ENCODE results near the gene JPH3. TPM values are rescaled to one million over a fixed set of nuclear protein-coding genes. Genes with fewer than 3 reads are reported as not detected.

JPH3 gene
- total and polyA plus RNA-seq, 2 donors, result 0.53 to 0.95 TPM

DNA sequence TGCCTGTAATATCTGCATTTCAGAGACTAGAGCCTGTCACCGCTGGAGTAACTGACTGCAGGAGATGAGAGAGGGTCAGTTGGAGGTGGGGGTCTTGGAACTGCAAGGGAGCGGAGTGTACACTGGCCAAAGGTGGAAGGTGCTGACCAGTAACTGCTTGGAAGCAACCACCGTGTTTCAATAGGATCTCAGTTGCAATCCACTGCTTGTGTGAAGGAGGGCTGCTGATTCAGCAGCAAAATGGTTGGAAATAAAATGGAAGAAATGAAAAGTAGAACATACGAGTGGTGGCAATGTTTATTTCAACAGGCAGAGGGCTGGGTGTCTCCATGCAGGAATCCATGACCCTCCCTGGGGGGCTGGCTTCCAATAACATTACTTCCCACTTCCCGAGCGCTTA, 2.1 kb upstream of the JPH3 start:
- Histone ChIP-seq H3K4me1 (ENCODE audit: insufficient read depth) (peaks cover 2% of the 10 kb centered on the region), H3K27ac (ENCODE audit: low read depth) (no peak overlapping the region), H3K4me3 (ENCODE audit: low read depth, low read length) (no peak overlapping the region), H3K36me3 (ENCODE audit: insufficient read depth) (no peaks in the 10 kb centered on the region)
- WGBS, result 68% methylated on average over 6 of the region's 6 CpGs
- DNase-seq (ENCODE audit: extremely low spot score), result no peak

DNA sequence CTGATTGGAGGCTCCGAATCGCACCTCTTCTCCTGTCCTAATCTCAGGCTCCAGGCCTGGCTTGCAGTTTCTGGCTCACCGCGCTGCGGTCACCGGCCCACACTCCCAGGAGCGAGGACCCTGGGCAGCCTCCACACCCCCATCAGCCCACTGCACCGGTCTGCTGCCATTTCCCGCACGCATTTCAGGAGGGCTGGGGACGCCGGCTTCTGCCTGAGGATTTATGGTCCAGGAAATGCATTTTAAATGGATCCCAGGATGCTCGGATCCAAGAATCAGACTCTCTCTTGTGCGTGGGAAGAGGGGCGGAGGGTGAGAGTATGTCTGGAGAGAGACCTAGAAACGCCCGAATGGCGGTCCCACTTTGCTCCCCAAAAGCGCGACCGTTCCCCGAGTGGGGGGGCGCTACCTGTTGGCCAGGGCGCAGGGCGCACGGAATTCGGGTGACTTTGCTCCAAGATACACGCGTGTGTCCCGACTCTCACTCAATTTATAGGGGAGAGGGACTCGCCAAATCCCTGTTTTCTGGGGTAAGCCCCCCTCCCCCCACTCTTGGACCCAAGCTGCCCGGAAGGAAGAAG, 817 bp upstream of the JPH3 start:
- WGBS, result 3% methylated on average over 32 of the region's 32 CpGs
- Histone ChIP-seq H3K27ac (ENCODE audit: low read depth) (no peak overlapping the region), H3K36me3 (ENCODE audit: insufficient read depth) (no peaks in the 10 kb centered on the region), H3K4me1 (ENCODE audit: insufficient read depth) (peaks cover 2% of the 10 kb centered on the region), H3K4me3 (ENCODE audit: low read depth, low read length) (peak overlapping the region; percentile 36)
- DNase-seq (ENCODE audit: extremely low spot score), result no peak

DNA sequence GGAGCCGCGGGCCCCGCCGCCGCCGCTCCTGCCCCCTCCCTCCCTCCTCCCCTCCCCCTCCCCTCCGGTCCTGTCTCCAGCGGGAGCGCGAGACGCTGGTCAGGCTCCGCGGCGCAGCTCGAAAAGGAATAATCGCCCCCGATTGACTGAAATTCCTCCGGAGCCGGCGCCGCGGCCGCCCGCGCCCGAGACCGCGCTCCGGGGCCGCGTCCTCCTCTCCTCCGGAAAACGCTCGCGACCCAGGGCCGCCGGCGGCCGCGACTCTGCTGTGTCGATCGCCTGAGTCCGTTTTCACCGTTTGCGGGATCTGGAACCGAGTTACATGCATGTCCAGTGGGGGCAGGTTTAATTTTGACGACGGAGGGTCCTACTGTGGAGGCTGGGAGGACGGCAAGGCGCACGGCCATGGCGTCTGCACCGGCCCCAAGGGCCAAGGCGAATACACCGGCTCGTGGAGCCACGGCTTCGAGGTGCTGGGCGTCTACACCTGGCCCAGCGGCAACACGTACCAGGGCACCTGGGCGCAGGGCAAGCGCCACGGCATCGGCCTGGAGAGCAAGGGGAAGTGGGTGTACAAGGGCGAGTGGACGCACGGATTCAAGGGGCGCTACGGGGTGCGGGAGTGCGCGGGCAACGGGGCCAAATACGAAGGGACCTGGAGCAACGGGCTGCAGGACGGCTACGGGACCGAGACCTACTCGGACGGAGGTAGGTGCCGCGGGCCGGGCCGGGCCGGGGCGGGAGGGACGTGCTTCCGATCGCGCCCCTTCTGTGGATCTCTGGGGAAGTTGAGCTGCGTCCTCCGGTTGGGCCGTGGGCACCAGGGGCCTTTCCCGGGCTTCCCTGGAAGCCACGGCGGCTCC, 744 bp downstream of the JPH3 start:
- Histone ChIP-seq H3K36me3 (ENCODE audit: insufficient read depth) (no peaks in the 10 kb centered on the region), H3K4me3 (ENCODE audit: low read depth, low read length) (peak overlapping the region; percentile 36), H3K27ac (ENCODE audit: low read depth) (no peak overlapping the region), H3K4me1 (ENCODE audit: insufficient read depth) (peaks cover 2% of the 10 kb centered on the region)
- no peak for DNase-seq (ENCODE audit: extremely low spot score)
- under 1% methylated on average over 97 of the region's 97 CpGs for WGBS

DNA sequence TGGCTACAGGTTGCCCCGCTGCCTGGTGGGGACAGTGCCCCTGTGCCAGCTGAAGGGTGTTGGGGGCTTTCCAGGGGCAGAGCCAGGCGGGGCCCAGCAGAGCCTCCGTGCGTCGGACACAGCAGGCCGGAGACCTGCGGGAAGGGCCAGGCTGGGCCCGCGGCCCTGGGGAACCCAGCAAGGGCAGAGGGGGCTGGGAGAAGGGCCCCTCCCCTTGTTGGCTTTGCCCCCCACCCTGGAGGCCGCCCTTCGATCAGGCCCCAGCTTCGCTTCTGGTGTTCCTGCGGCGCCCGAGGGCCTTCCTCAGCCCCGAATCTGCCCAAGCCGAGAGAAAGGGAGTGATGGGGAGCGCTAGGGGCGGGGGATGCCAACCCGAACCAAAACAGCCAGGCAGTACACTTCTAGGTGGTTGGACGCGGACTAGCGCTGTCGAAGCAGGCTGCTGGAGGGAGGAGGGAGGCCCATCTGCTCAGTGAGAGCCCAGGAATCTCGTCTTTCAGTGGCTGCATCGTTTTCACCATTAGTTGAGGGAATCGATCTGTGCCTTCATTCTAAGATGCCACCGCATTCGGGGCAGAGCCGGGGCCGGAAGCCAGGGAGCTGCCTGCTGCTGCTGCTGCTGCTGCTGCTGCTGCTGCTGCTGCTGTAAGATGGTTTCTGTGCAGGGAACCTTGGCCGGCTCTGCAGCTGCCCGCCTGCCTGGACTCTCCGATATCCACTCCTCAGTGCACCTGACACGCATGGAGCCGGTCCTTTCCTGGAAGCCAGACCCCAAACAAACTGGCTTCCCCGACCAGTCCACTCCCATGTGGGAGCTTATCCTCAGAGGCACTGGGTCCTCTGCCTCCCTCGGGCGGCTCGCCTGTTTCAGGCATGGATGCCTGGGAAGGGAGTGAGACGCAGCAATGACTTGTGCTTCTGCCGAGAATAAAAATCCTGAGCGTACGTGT, 1.7 kb downstream of the JPH3 start:
- Histone ChIP-seq H3K27ac (ENCODE audit: low read depth) (no peak overlapping the region), H3K4me1 (ENCODE audit: insufficient read depth) (peaks cover 2% of the 10 kb centered on the region), H3K4me3 (ENCODE audit: low read depth, low read length) (no peak overlapping the region), H3K36me3 (ENCODE audit: insufficient read depth) (no peaks in the 10 kb centered on the region)
- DNase-seq (ENCODE audit: extremely low spot score), result no peak
- 10% methylated on average over 44 of the region's 44 CpGs for WGBS

DNA sequence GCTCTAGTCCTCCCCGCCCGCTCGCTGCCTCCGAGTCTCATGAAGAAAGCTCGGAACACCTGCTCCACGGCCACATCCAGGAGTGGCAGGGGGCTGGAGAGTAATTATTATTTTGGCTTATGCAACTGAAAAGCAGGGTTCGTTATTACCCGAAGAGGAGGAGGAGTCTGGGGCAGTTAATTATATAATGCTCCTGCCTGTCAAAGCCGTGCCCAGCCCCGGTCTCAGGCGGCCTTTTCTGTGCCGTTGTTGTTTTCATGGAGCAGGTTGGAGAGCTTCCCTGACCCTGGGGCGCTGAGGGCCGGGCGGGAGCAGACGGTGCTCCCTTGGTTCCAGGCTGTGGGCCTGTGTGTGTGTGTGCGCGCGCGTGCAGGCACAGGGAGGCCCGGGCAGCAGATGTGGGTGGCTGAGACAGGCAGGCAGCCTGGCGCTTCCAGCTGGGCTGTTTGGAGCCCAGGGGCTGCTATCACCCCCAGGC, 2.4 kb downstream of the JPH3 start:
- DNase-seq (ENCODE audit: extremely low spot score), result no peak
- no peak overlapping the region for H3K27ac ChIP-seq (ENCODE audit: low read depth)
- peaks cover 2% of the 10 kb centered on the region for H3K4me1 ChIP-seq (ENCODE audit: insufficient read depth)
- H3K4me3 ChIP-seq (ENCODE audit: low read depth, low read length), result no peak overlapping the region
- 74% methylated on average over 22 of the region's 22 CpGs for WGBS
- no peaks in the 10 kb centered on the region for H3K36me3 ChIP-seq (ENCODE audit: insufficient read depth)

DNA sequence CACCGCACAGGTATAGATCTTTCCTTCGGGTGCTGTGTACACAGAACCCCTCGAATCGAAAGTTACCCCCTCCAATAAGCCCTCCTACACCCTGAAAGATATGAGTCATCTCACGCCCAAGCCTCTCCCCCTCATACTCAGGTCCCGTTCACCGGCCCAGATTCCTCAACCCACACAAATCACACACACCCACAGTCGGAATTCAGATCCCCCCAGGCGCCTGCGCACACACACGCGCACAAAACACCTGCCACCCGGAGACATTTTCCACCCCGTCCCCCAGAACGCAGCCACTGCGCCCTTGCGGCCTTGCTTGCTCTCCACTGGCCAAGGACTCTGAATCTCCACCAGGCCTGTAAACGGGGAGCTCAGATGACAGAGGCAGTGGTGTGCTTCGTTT, 4.9 kb downstream of the JPH3 start:
- Histone ChIP-seq H3K27ac (ENCODE audit: low read depth) (no peak overlapping the region), H3K36me3 (ENCODE audit: insufficient read depth) (no peaks in the 10 kb centered on the region), H3K4me3 (ENCODE audit: low read depth, low read length) (no peak overlapping the region), H3K4me1 (ENCODE audit: insufficient read depth) (peaks cover 2% of the 10 kb centered on the region)
- 86% methylated on average over 19 of the region's 19 CpGs for WGBS
- no peak for DNase-seq (ENCODE audit: extremely low spot score)

DNA sequence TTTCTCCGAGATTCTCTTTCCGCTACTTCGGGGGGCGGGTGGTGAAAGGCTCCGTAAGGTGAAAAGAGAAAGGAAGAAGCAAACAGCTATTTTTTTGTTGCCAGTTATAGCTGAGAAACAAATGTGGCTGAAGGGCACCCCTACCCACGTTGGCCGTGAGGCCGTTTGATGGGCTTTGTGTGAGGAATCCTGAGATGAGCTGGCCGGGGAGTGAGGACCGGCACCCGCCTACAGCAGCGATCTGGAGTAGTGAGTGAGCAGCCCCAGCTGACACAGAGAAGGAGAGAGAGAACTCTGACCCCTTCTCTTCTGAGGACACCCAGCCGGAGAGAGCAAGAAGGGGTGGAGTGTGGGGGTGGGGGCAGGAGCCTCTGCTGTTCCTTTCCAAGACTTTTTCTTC, 5.6 kb downstream of the JPH3 start:
- Histone ChIP-seq H3K4me3 (ENCODE audit: low read depth, low read length) (no peak overlapping the region), H3K27ac (ENCODE audit: low read depth) (no peak overlapping the region), H3K4me1 (ENCODE audit: insufficient read depth) (peaks cover 2% of the 10 kb centered on the region), H3K36me3 (ENCODE audit: insufficient read depth) (no peaks in the 10 kb centered on the region)
- no peak for DNase-seq (ENCODE audit: extremely low spot score)
- 83% methylated on average over 13 of the region's 13 CpGs for WGBS

DNA sequence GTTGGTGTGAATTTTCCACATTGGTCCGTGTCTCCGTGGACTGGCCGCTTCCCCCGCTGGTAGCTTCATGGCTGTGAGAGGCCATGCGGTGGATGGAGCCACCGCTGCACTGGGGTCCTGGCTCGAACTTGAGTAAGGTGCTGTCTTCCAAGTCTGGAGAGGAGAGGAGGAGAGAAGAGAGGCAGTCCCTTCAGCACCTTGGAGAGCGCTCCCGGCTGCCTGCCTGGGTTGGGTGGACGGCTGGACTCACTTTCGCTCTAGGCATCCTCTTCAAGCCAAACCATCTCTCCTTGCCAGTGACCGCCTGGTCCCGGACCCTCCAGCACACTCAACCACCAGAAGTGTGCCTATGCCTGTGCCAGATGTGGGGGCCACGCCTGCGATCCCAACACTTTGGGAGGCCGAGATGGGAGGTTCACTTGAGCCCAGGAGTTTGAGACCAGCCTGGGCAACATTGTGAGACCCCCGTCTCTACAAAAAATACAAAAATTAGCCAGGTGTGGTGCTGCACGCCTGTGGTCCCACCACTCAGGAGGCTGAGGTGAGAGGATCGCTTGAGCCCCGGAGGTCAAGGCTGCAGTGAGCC, 6.2 kb downstream of the JPH3 start:
- no peaks in the 10 kb centered on the region for H3K36me3 ChIP-seq (ENCODE audit: insufficient read depth)
- 43% methylated on average over 20 of the region's 20 CpGs for WGBS
- H3K4me3 ChIP-seq (ENCODE audit: low read depth, low read length), result no peak overlapping the region
- H3K27ac ChIP-seq (ENCODE audit: low read depth), result no peak overlapping the region
- H3K4me1 ChIP-seq (ENCODE audit: insufficient read depth), result no peaks in the 10 kb centered on the region
- peak; percentile 8 for DNase-seq (ENCODE audit: extremely low spot score)

DNA sequence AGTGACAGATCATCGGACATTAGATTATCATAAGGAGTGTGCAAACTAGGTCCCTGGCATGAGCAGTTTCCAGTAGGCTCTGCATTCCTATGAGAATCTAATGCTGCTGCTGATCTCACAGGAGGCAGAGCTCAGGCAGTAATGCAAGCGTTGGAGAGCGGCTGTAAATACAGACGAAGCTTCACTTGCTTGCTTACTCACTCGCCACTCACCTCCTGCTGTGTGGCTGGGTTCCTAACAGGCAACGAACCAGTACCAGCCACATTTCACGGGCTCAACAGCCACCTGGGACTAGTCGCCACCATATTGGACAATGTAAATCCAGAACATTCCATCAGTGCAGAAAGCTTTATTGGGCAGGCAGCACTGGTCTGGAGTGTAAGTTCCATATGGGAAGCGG, 7.7 kb downstream of the JPH3 start:
- Histone ChIP-seq H3K4me3 (ENCODE audit: low read depth, low read length) (no peak overlapping the region), H3K27ac (ENCODE audit: low read depth) (no peak overlapping the region), H3K36me3 (ENCODE audit: insufficient read depth) (no peaks in the 10 kb centered on the region), H3K4me1 (ENCODE audit: insufficient read depth) (no peaks in the 10 kb centered on the region)
- WGBS, result 75% methylated on average over 9 of the region's 9 CpGs
- no peak for DNase-seq (ENCODE audit: extremely low spot score)

DNA sequence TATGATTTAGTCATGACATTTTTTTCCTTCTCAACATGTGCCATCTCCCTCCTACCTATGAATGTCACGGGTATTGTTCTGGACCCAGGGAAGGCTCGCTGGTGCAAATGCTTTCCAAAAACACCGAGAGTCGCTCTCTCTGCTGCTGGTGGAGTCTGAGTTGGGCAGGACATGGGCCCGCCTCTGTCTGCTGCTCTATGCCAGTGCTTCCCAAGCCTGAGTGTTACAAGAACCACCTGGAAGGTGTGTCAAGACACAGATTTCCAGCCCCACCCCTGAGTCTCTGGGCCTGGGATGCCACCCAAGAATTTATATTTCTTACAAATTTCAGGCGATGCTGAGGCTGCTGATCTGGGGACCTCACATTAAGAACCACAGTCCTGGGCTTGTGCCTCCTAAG, 9.1 kb downstream of the JPH3 start:
- no peak for DNase-seq (ENCODE audit: extremely low spot score)
- H3K4me3 ChIP-seq (ENCODE audit: low read depth, low read length), result no peak overlapping the region
- WGBS, result 81% methylated on average over 6 of the region's 6 CpGs

DNA sequence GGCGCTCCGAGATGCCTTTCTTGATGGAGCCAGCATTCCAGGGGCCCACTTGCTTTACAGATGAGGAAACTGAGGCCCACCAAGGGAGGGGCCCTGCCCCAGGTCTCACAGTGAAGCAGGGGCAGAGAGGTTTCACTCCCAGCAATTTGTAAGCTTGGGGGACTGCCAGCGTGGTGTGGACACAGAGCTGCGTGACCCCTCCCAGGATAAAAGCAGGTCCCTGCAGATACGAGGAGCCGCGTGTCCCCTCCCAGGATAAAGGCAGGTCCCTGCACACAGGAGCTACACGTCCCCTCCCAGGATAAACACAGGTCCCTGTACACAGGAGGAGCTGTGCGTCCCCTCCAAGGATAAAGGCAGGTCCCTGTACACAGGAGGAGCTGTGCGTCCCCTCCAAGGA, 11.7 kb downstream of the JPH3 start:
- WGBS, result 83% methylated on average over 10 of the region's 10 CpGs
- Histone ChIP-seq H3K27ac (ENCODE audit: low read depth) (no peak overlapping the region), H3K4me1 (ENCODE audit: insufficient read depth) (no peaks in the 10 kb centered on the region), H3K4me3 (ENCODE audit: low read depth, low read length) (no peak overlapping the region), H3K36me3 (ENCODE audit: insufficient read depth) (no peaks in the 10 kb centered on the region)
- DNase-seq (ENCODE audit: extremely low spot score), result no peak

More for the DNA sequence above, 9.1 kb downstream of the JPH3 start:
- Histone ChIP-seq H3K4me1 (ENCODE audit: insufficient read depth) (no peaks in the 10 kb centered on the region), H3K36me3 (ENCODE audit: insufficient read depth) (no peaks in the 10 kb centered on the region), H3K27ac (ENCODE audit: low read depth) (no peak overlapping the region)

DNA sequence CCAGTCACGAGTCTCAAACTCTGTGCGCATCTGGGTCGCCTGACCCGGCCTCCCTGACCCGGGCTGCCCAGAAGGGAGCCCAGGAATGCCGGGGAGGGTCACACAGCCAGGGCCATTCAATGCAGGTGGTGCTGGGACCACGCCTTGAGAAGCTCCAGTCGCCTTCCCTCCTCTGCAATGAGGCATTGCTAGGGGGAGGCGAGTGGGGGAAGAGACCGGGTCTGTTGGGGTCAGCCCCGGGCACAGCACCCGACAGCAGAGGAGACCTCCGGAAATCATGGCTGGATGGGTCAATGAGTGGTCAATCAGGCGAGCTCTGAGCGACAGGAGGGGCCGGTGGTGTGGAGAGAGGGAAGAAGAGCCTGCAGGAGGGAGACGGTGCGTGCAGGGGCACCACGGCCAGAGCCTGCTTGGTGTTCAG, 13.3 kb downstream of the JPH3 start:
- DNase-seq (ENCODE audit: extremely low spot score), result no peak
- no peak overlapping the region for H3K4me3 ChIP-seq (ENCODE audit: low read depth, low read length)
- WGBS, result 76% methylated on average over 19 of the region's 19 CpGs
- H3K4me1 ChIP-seq (ENCODE audit: insufficient read depth), result no peaks in the 10 kb centered on the region
- H3K36me3 ChIP-seq (ENCODE audit: insufficient read depth), result no peaks in the 10 kb centered on the region
- no peak overlapping the region for H3K27ac ChIP-seq (ENCODE audit: low read depth)

DNA sequence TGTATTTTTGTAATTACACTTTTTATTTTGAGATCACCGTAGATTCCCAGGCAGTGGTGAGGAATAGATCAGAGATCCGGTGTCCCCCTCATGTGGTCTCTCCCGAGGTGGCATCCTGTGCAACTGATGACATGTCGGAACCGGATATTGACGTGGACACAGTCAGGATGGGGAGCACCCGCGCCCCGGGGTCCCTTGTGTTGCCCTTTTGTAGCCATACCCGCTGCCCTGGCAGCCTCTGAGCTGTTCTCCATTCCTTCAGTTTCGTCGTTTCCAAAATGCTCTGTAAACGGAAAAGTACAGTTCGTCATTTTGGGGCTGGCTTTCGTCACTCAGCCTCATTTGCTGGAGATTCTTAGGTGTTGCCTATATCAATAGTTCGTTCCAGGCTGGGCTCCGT, 14.2 kb downstream of the JPH3 start:
- no peak overlapping the region for H3K27ac ChIP-seq (ENCODE audit: low read depth)
- 75% methylated on average over 17 of the region's 17 CpGs for WGBS

More for the DNA sequence above, 14.2 kb downstream of the JPH3 start:
- Histone ChIP-seq H3K4me1 (ENCODE audit: insufficient read depth) (no peaks in the 10 kb centered on the region), H3K4me3 (ENCODE audit: low read depth, low read length) (no peak overlapping the region), H3K36me3 (ENCODE audit: insufficient read depth) (no peaks in the 10 kb centered on the region)
- no peak for DNase-seq (ENCODE audit: extremely low spot score)
